ENCODE data around the gene MRPS9.

Gene MRPS9

GRCh38 chr2:105117565-105117964 lies 79.7 kb downstream of the MRPS9 start:
- Histone ChIP-seq H3F3A (ENCODE audit: control insufficient read depth, insufficient read depth) (no peaks in the 10 kb centered on the region), H3K4me1 (ENCODE audit: control insufficient read depth, low read length) (no peaks in the 10 kb centered on the region), H3K36me3 (ENCODE audit: control insufficient read depth, low read length) (no peaks in the 10 kb centered on the region), H3K4me2 (ENCODE audit: low read length) (no peak overlapping the region), H3K9me3 (ENCODE audit: control insufficient read depth, insufficient read depth, low read length) (no peaks in the 10 kb centered on the region), H3K4me3 (ENCODE audit: low read length) (no peak overlapping the region), H3K9me2 (replicated peaks; ENCODE audit: control insufficient read depth, low read length) (no peaks in the 10 kb centered on the region), H4K20me1 (ENCODE audit: control insufficient read depth, insufficient read depth, low read depth, low read length) (no peaks in the 10 kb centered on the region), H3K27ac (ENCODE audit: low read depth, low read length) (no peak overlapping the region), H3K79me2 (ENCODE audit: control insufficient read depth, low read length) (no peaks in the 10 kb centered on the region), H3K27me3 (ENCODE audit: control insufficient read depth, low read length) (peaks cover 3% of the 10 kb centered on the region; the same call in 1 of the 2 replicates)
- TF ChIP-seq EZH2phosphoT487 (IDR thresholded peaks at IDR 0.05; ENCODE audit: borderline replicate concordance, low read length), result no peak
- no peak for TF ChIP-seq CTCF (IDR thresholded peaks at IDR 0.05; ENCODE audit: low read depth, low read length, poor library complexity, severe bottlenecking)

GRCh38 chr2:105118960-105119359 lies 81.1 kb downstream of the MRPS9 start:
- TF ChIP-seq EZH2phosphoT487 (IDR thresholded peaks at IDR 0.05; ENCODE audit: borderline replicate concordance, low read length) (no peak), CTCF (IDR thresholded peaks at IDR 0.05; ENCODE audit: low read depth, low read length, poor library complexity, severe bottlenecking) (no peak)
- H3K9me3 ChIP-seq (ENCODE audit: control insufficient read depth, insufficient read depth, low read length), result no peaks in the 10 kb centered on the region
- H3K4me3 ChIP-seq (ENCODE audit: low read length), result no peak overlapping the region
- no peak overlapping the region for H3K4me2 ChIP-seq (ENCODE audit: low read length)
- no peaks in the 10 kb centered on the region for H3K4me1 ChIP-seq (ENCODE audit: control insufficient read depth, low read length)
- H3K36me3 ChIP-seq (ENCODE audit: control insufficient read depth, low read length), result no peaks in the 10 kb centered on the region
- no peaks in the 10 kb centered on the region for H4K20me1 ChIP-seq (ENCODE audit: control insufficient read depth, insufficient read depth, low read depth, low read length)
- H3K27me3 ChIP-seq (ENCODE audit: control insufficient read depth, low read length), result peaks cover 3% of the 10 kb centered on the region; the same call in 1 of the 2 replicates
- H3K79me2 ChIP-seq (ENCODE audit: control insufficient read depth, low read length), result no peaks in the 10 kb centered on the region
- H3K27ac ChIP-seq (ENCODE audit: low read depth, low read length), result no peak overlapping the region
- no peaks in the 10 kb centered on the region for H3K9me2 ChIP-seq (replicated peaks; ENCODE audit: control insufficient read depth, low read length)
- no peaks in the 10 kb centered on the region for H3F3A ChIP-seq (ENCODE audit: control insufficient read depth, insufficient read depth)

- Histone ChIP-seq H3K4me2 (ENCODE audit: low read length) (no peak overlapping the region), H3K9me3 (ENCODE audit: control insufficient read depth, insufficient read depth, low read length) (no peaks in the 10 kb centered on the region), H3K4me1 (ENCODE audit: control insufficient read depth, low read length) (no peaks in the 10 kb centered on the region), H3K9me2 (replicated peaks; ENCODE audit: control insufficient read depth, low read length) (no peaks in the 10 kb centered on the region), H3K36me3 (ENCODE audit: control insufficient read depth, low read length) (no peaks in the 10 kb centered on the region), H3K4me3 (ENCODE audit: low read length) (no peak overlapping the region), H3F3A (ENCODE audit: control insufficient read depth, insufficient read depth) (no peaks in the 10 kb centered on the region), H3K27me3 (ENCODE audit: control insufficient read depth, low read length) (peaks cover 3% of the 10 kb centered on the region; the same call in 1 of the 2 replicates), H4K20me1 (ENCODE audit: control insufficient read depth, insufficient read depth, low read depth, low read length) (no peaks in the 10 kb centered on the region), H3K27ac (ENCODE audit: low read depth, low read length) (no peak overlapping the region), H3K79me2 (ENCODE audit: control insufficient read depth, low read length) (no peaks in the 10 kb centered on the region)
- no peak for TF ChIP-seq CTCF (IDR thresholded peaks at IDR 0.05; ENCODE audit: low read depth, low read length, poor library complexity, severe bottlenecking)
- no peak for TF ChIP-seq EZH2phosphoT487 (IDR thresholded peaks at IDR 0.05; ENCODE audit: borderline replicate concordance, low read length)
Observed at GRCh38 chr2:105121434-105121833, 83.6 kb downstream of the MRPS9 start.
